Smooth muscle cell (in vitro differentiated cells): ENCODE data around the gene CDK6. TPM values are rescaled to one million over a fixed set of nuclear protein-coding genes. Genes with fewer than 3 reads are reported as not detected.
A peak's percentile ranks its signal among the peaks of the same experiment; 100 is the strongest.

Experiments used
- DNase-seq: peaks from one replicate; lab custom pipeline; 2025; ENCODE audit not compliant: unreplicated experiment; lab: John Stamatoyannopoulos, UW
- H2AFZ ChIP-seq: fragments of 200-600 bp; sonication (generic); 2 replicates; pipeline ENCODE4 v1.6.0; 2016; ENCODE audit warnings: antibody characterized with exemption, low read depth, mild to moderate bottlenecking
- H3F3A ChIP-seq: fragments of 200-600 bp; sonication (generic); 2 replicates; pipeline ENCODE4 v1.6.0; 2017; ENCODE audit warnings: antibody characterized with exemption, low read depth
- H3K27ac ChIP-seq: fragments of 200-600 bp; sonication (generic); 2 replicates; pipeline ENCODE4 v1.5.1; 2016; ENCODE audit warnings: low read depth, mild to moderate bottlenecking
- H3K27me3 ChIP-seq: fragments of 200-600 bp; sonication (generic); 2 replicates; pipeline ENCODE4 v1.6.1; 2016; ENCODE audit warnings: low read depth, mild to moderate bottlenecking
- H3K36me3 ChIP-seq: fragments of 200-600 bp; sonication (generic); 2 replicates; pipeline ENCODE4 v1.5.1; 2016; ENCODE audit warnings: low read depth
- H3K4me1 ChIP-seq: fragments of 200-600 bp; sonication (generic); 2 replicates; pipeline ENCODE4 v1.5.1; 2016; ENCODE audit warnings: low read depth
- H3K4me2 ChIP-seq: fragments of 200-600 bp; sonication (generic); 2 replicates; pipeline ENCODE4 v1.6.0; 2016; ENCODE audit warnings: mild to moderate bottlenecking
- H3K4me3 ChIP-seq: fragments of 200-600 bp; sonication (generic); 2 replicates; pipeline ENCODE4 v1.5.1; 2016; ENCODE audit warnings: mild to moderate bottlenecking
- H3K79me2 ChIP-seq: fragments of 200-600 bp; sonication (generic); 2 replicates; pipeline ENCODE4 v1.6.0; 2016; ENCODE audit warnings: low read depth, mild to moderate bottlenecking
- H3K9ac ChIP-seq: fragments of 200-600 bp; sonication (generic); 2 replicates; pipeline ENCODE4 v1.6.0; 2016; ENCODE audit warnings: low read depth
- H3K9me3 ChIP-seq: fragments of 200-600 bp; sonication (generic); replicated peaks from 2 replicates; pipeline ENCODE4 v1.5.1; 2016; ENCODE audit warnings: low read depth
- H4K20me1 ChIP-seq: fragments of 200-600 bp; sonication (generic); 2 replicates; pipeline ENCODE4 v1.6.0; 2016; ENCODE audit warnings: low read depth
- CTCF ChIP-seq: fragments of 200-600 bp; sonication (generic); IDR thresholded peaks from 2 replicates; pipeline ENCODE4 v1.5.1; 2017; ENCODE audit warnings: borderline replicate concordance, mild to moderate bottlenecking, antibody characterized with exemption; ENCODE audit not compliant: insufficient read depth, poor library complexity, severe bottlenecking
- WGBS: methylation state at CpG from one replicate; pipeline ENCODE4 v1.1.7; 2016; ENCODE audit warnings: low lambda C conversion rate; 5-methylcytosine and 5-hydroxymethylcytosine counted together
- polyA plus RNA-seq: library from polyadenylated mRNA; unstranded; fragments of >200 nt; fragmentation: Nextera tagmentation; extraction: Ambion mirVana; gene quantifications from 2 replicates; pipeline ENCODE4 v1.2.1, GENCODE V29; 2016
- total RNA-seq: library from RNA; depleted of rRNA; stranded (reverse); fragments of >200 nt; gene quantifications from 2 replicates; pipeline ENCODE4 v1.2.3, GENCODE V29; 2014

Gene CDK6
- total and polyA plus RNA-seq, 2 experiments from 2014 or later: 34.2 to 99.2 TPM

GRCh38 chr7:92624298-92624996, 211.9 kb downstream of the CDK6 start:
- no peaks in the 10 kb centered on the region for H3K9me3 ChIP-seq
- DNase-seq: no peak
- H4K20me1 ChIP-seq: peaks cover 26% of the 10 kb centered on the region
- peaks cover 21% of the 10 kb centered on the region for H3F3A ChIP-seq
- H3K4me2 ChIP-seq: no peak overlapping the region
- no peaks in the 10 kb centered on the region for H3K27me3 ChIP-seq
- no peak overlapping the region for H3K4me3 ChIP-seq
- H2AFZ ChIP-seq: no peak overlapping the region
- H3K9ac ChIP-seq: no peak overlapping the region
- peaks cover 5% of the 10 kb centered on the region for H3K36me3 ChIP-seq
- TF ChIP-seq CTCF: no peak
- 97% methylated on average over 2 of the region's 2 CpGs for WGBS
- no peaks in the 10 kb centered on the region for H3K4me1 ChIP-seq
- no peak overlapping the region for H3K27ac ChIP-seq
- peaks cover 20% of the 10 kb centered on the region for H3K79me2 ChIP-seq

- no peak for TF ChIP-seq CTCF
- Histone ChIP-seq H3K27ac (peak overlapping the region; percentile 62), H2AFZ (no peak overlapping the region), H3K4me2 (no peak overlapping the region), H3F3A (peaks cover 21% of the 10 kb centered on the region), H3K36me3 (peaks cover 5% of the 10 kb centered on the region), H4K20me1 (peaks cover 31% of the 10 kb centered on the region), H3K9ac (no peak overlapping the region), H3K9me3 (no peaks in the 10 kb centered on the region), H3K4me1 (no peaks in the 10 kb centered on the region), H3K79me2 (peaks cover 20% of the 10 kb centered on the region), H3K4me3 (no peak overlapping the region), H3K27me3 (no peaks in the 10 kb centered on the region)
- DNase-seq: no peak
- 97% methylated on average over 1 of the region's 1 CpG for WGBS
Observed at GRCh38 chr7:92623544-92623943, 212.8 kb downstream of the CDK6 start.

GRCh38 chr7:92622685-92623084, 213.7 kb downstream of the CDK6 start:
- no peak overlapping the region for H3K4me2 ChIP-seq
- no peak overlapping the region for H2AFZ ChIP-seq
- no peak overlapping the region for H3K4me3 ChIP-seq
- H3K4me1 ChIP-seq: no peaks in the 10 kb centered on the region
- peaks cover 21% of the 10 kb centered on the region for H3F3A ChIP-seq
- H3K9ac ChIP-seq: no peak overlapping the region
- peak overlapping the region; percentile 62 for H3K27ac ChIP-seq
- H3K27me3 ChIP-seq: no peaks in the 10 kb centered on the region
- H3K36me3 ChIP-seq: peaks cover 5% of the 10 kb centered on the region
- H3K9me3 ChIP-seq: no peaks in the 10 kb centered on the region
- peaks cover 20% of the 10 kb centered on the region for H3K79me2 ChIP-seq
- TF ChIP-seq CTCF: no peak
- peaks cover 30% of the 10 kb centered on the region for H4K20me1 ChIP-seq
- 61% methylated on average over 3 of the region's 3 CpGs for WGBS
- DNase-seq: no peak

GRCh38 chr7:92622030-92622429, 214.3 kb downstream of the CDK6 start:
- no peak overlapping the region for H3K4me2 ChIP-seq
- no peak for DNase-seq
- no peaks in the 10 kb centered on the region for H3K27me3 ChIP-seq
- H4K20me1 ChIP-seq: peaks cover 26% of the 10 kb centered on the region
- H2AFZ ChIP-seq: no peak overlapping the region
- H3K4me1 ChIP-seq: no peaks in the 10 kb centered on the region
- H3K9me3 ChIP-seq: no peaks in the 10 kb centered on the region
- TF ChIP-seq CTCF: no peak
- no peak overlapping the region for H3K9ac ChIP-seq
- H3F3A ChIP-seq: peaks cover 21% of the 10 kb centered on the region
- H3K79me2 ChIP-seq: peaks cover 20% of the 10 kb centered on the region
- no peak overlapping the region for H3K4me3 ChIP-seq
- H3K36me3 ChIP-seq: peaks cover 3% of the 10 kb centered on the region
- 66% methylated on average over 2 of the region's 2 CpGs for WGBS
- H3K27ac ChIP-seq: peak overlapping the region; percentile 62
